AG08396 (cell line): ENCODE data around the gene PKD1L1.
"Not testable (repeated sequence)": the region's sequence is repeated elsewhere in the genome, so short reads cannot be mapped to it uniquely, and the experiment has no call there.

Source experiments
- DNase-seq: peaks from one replicate; pipeline ENCODE4 v3.0.0; 2012; ENCODE audit warnings: low spot score, mixed read lengths

PKD1L1 gene

GRCh38 chr7:47794016-47794415 is 154.2 kb downstream of the PKD1L1 start:
- DNase-seq = no peak

GRCh38 chr7:47793186-47793585 is 155.1 kb downstream of the PKD1L1 start:
- DNase-seq = not testable (repeated sequence)

GRCh38 chr7:47792521-47793121 is 155.6 kb downstream of the PKD1L1 start:
- DNase-seq = no peak

GRCh38 chr7:47791682-47792081 is 156.6 kb downstream of the PKD1L1 start:
- no peak for DNase-seq

- no peak for DNase-seq
These were observed 160.2 kb downstream of the PKD1L1 start for GRCh38 chr7:47788083-47788482.

GRCh38 chr7:47787249-47788069 is 160.8 kb downstream of the PKD1L1 start:
- DNase-seq = no peak

GRCh38 chr7:47786557-47787248 is 161.6 kb downstream of the PKD1L1 start:
- DNase-seq = peak; percentile 81

GRCh38 chr7:47785923-47786556 is 162.2 kb downstream of the PKD1L1 start:
- DNase-seq = no peak

GRCh38 chr7:47783456-47784223 is 164.6 kb downstream of the PKD1L1 start:
- DNase-seq = peak; percentile 37

GRCh38 chr7:47782792-47783191 is 165.5 kb downstream of the PKD1L1 start:
- no peak for DNase-seq

GRCh38 chr7:47782022-47782421 is 166.2 kb downstream of the PKD1L1 start:
- no peak for DNase-seq

- no peak for DNase-seq
These were observed 167.7 kb downstream of the PKD1L1 start for GRCh38 chr7:47780555-47780954.

- DNase-seq = no peak
These were observed 168.9 kb downstream of the PKD1L1 start for GRCh38 chr7:47779341-47779771.

GRCh38 chr7:47778153-47778661 is 170.1 kb downstream of the PKD1L1 start:
- no peak for DNase-seq

GRCh38 chr7:47777531-47778152 is 170.6 kb downstream of the PKD1L1 start:
- DNase-seq = no peak

- no peak for DNase-seq
These were observed 171.9 kb downstream of the PKD1L1 start for GRCh38 chr7:47776335-47776734.

- DNase-seq = no peak
These were observed 173.0 kb downstream of the PKD1L1 start for GRCh38 chr7:47775238-47775637.

GRCh38 chr7:47772492-47772891 is 175.8 kb downstream of the PKD1L1 start:
- DNase-seq = no peak

GRCh38 chr7:47771990-47772360 is 176.3 kb downstream of the PKD1L1 start:
- DNase-seq = no peak

GRCh38 chr7:47771336-47771989 is 176.8 kb downstream of the PKD1L1 start:
- no peak for DNase-seq

- no peak for DNase-seq
These were observed 182.1 kb downstream of the PKD1L1 start for GRCh38 chr7:47766126-47766525.
